Measurements from ENCODE around the gene AAMDC. TPM values are rescaled to one million over a fixed set of nuclear protein-coding genes. Genes with fewer than 3 reads are reported as not detected.
A peak's percentile ranks its signal among the peaks of the same experiment; 100 is the strongest.

AAMDC gene
- total RNA-seq, 1 experiment from 2014 or later, result 15.7 TPM

DNA sequence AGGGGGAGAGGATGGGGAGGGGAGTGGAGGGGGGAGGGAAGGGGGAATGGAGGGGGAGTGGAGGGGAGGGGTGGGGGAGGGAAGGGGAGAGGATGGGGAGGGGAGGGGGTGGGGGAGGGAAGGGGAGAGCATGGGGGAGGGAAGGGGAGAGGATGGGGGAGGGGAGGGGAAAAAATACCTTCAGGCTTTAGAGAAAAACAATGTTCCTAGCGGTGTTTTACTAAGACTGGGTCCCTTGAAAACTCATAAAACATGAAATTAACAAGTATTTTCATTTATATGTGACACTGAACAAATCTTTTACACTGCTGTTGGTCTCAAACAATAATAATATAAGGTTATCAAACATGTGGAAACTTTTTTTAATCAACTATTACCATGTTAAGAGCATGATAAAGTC lies 42.8 kb upstream of the AAMDC start:
- DNase-seq (ENCODE audit: low spot score), result no peak
- no peak for TF ChIP-seq EZH2 (IDR thresholded peaks at IDR 0.05; ENCODE audit: borderline replicate concordance, low read depth, low read length, poor library complexity, severe bottlenecking)
- TF ChIP-seq, protein P1, sequence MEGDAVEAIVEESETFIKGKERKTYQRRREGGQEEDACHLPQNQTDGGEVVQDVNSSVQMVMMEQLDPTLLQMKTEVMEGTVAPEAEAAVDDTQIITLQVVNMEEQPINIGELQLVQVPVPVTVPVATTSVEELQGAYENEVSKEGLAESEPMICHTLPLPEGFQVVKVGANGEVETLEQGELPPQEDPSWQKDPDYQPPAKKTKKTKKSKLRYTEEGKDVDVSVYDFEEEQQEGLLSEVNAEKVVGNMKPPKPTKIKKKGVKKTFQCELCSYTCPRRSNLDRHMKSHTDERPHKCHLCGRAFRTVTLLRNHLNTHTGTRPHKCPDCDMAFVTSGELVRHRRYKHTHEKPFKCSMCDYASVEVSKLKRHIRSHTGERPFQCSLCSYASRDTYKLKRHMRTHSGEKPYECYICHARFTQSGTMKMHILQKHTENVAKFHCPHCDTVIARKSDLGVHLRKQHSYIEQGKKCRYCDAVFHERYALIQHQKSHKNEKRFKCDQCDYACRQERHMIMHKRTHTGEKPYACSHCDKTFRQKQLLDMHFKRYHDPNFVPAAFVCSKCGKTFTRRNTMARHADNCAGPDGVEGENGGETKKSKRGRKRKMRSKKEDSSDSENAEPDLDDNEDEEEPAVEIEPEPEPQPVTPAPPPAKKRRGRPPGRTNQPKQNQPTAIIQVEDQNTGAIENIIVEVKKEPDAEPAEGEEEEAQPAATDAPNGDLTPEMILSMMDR (conservative IDR thresholded peaks at IDR 0.05; ENCODE audit: low read depth, low read length), result no peak
- Histone ChIP-seq H3K9me3 (ENCODE audit: low read depth, low read length, poor library complexity, severe bottlenecking) (no peaks in the 10 kb centered on the region), H3K4me3 (ENCODE audit: low read depth, low read length, poor library complexity, severe bottlenecking) (no peak overlapping the region), H3K4me1 (ENCODE audit: insufficient read depth, low read length, poor library complexity, severe bottlenecking) (peaks cover 5% of the 10 kb centered on the region), H3K27ac (ENCODE audit: low read depth, low read length, poor library complexity, severe bottlenecking) (no peak overlapping the region), H3K27me3 (replicated peaks; ENCODE audit: insufficient read depth, low read depth, low read length, poor library complexity) (no peaks in the 10 kb centered on the region), H3K36me3 (ENCODE audit: insufficient read depth, low read length, poor library complexity, severe bottlenecking) (no peaks in the 10 kb centered on the region)
- ChIA-PET CTCF (no interaction called here), POLR2A (ENCODE audit: low non-redundant PET) (no interaction called here)
- BruUV-seq (replicated peaks), result no TSS peak
- intact Hi-C loops (cut with micrococcal nuclease; ENCODE audit: unreplicated experiment), result loop anchor here (5.0 kb wide), 1 partner anchor 269 kb away; no protein-coding TSS in a partner anchor

DNA sequence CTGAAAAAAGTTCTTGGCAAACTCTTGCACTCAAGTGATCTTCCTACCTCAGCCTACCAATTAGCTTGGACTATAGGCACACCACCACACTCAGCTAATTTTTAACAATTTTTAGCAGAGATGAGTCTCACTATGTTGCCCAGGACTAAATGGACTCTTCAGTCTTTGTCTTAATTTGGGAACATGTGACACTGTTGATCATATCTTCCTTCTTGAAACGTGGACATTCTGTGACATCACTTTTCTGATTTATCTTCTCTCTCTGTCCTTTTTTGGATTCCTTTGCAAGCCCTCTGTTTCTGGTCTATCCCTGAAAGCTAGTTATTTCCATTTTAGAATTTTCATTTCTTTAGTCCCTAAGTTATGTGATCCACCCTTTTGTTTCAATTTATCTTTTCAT lies 42.4 kb upstream of the AAMDC start:
- Histone ChIP-seq H3K9me3 (ENCODE audit: low read depth, low read length, poor library complexity, severe bottlenecking) (no peaks in the 10 kb centered on the region), H3K4me3 (ENCODE audit: low read depth, low read length, poor library complexity, severe bottlenecking) (no peak overlapping the region), H3K27ac (ENCODE audit: low read depth, low read length, poor library complexity, severe bottlenecking) (no peak overlapping the region), H3K4me1 (ENCODE audit: insufficient read depth, low read length, poor library complexity, severe bottlenecking) (peaks cover 5% of the 10 kb centered on the region), H3K36me3 (ENCODE audit: insufficient read depth, low read length, poor library complexity, severe bottlenecking) (no peaks in the 10 kb centered on the region), H3K27me3 (replicated peaks; ENCODE audit: insufficient read depth, low read depth, low read length, poor library complexity) (no peaks in the 10 kb centered on the region)
- intact Hi-C loops (cut with micrococcal nuclease; ENCODE audit: unreplicated experiment), result loop anchor here (5.0 kb wide), 1 partner anchor 269 kb away; no protein-coding TSS in a partner anchor
- DNase-seq (ENCODE audit: low spot score), result no peak
- no TSS peak for BruUV-seq (replicated peaks)
- CTCF ChIA-PET, result no interaction called here
- POLR2A ChIA-PET (ENCODE audit: low non-redundant PET), result no interaction called here
- TF ChIP-seq, protein P1 (conservative IDR thresholded peaks at IDR 0.05; ENCODE audit: low read depth, low read length), result no peak
- TF ChIP-seq EZH2 (IDR thresholded peaks at IDR 0.05; ENCODE audit: borderline replicate concordance, low read depth, low read length, poor library complexity, severe bottlenecking), result no peak

DNA sequence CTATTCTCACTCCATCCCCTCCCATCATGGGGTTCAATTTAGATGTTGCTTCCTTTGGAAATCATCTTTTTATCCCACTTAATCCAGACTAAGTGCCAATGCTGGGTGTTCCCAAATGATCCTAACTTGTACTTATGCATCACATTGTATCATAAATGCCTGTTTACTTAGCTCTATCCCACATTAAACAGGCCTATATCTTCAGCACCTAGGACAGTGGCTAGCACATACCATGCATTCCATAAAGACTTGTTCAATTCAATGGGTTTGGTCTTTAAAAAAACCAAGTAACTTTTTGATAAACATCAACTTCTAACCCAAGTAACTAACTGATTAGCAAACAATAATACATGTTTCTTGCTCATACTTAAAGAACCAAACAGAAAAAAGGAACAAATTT lies 41.0 kb upstream of the AAMDC start:
- no peak overlapping the region for H3K4me3 ChIP-seq (ENCODE audit: low read depth, low read length, poor library complexity, severe bottlenecking)
- ChIA-PET POLR2A (ENCODE audit: low non-redundant PET) (no interaction called here), CTCF (no interaction called here)
- peak; percentile 60 for DNase-seq (ENCODE audit: low spot score)
- H3K9me3 ChIP-seq (ENCODE audit: low read depth, low read length, poor library complexity, severe bottlenecking), result no peaks in the 10 kb centered on the region
- BruUV-seq (replicated peaks), result no TSS peak
- H3K27me3 ChIP-seq (replicated peaks; ENCODE audit: insufficient read depth, low read depth, low read length, poor library complexity), result no peaks in the 10 kb centered on the region
- H3K36me3 ChIP-seq (ENCODE audit: insufficient read depth, low read length, poor library complexity, severe bottlenecking), result no peaks in the 10 kb centered on the region
- H3K4me1 ChIP-seq (ENCODE audit: insufficient read depth, low read length, poor library complexity, severe bottlenecking), result peaks cover 5% of the 10 kb centered on the region
- TF ChIP-seq EZH2 (IDR thresholded peaks at IDR 0.05; ENCODE audit: borderline replicate concordance, low read depth, low read length, poor library complexity, severe bottlenecking), result no peak
- TF ChIP-seq, protein P1 (conservative IDR thresholded peaks at IDR 0.05; ENCODE audit: low read depth, low read length), result no peak
- intact Hi-C loops (cut with micrococcal nuclease; ENCODE audit: unreplicated experiment), result loop anchor here (5.0 kb wide), 1 partner anchor 267 kb away; no protein-coding TSS in a partner anchor
- H3K27ac ChIP-seq (ENCODE audit: low read depth, low read length, poor library complexity, severe bottlenecking), result no peak overlapping the region
